Ishikawa (cell line): ENCODE measurements around the gene BTBD8.

Experiments used
- CEBPB ChIP-seq: IDR thresholded peaks from 2 replicates; pipeline ENCODE4 v1.6.1; 2012
- CREB1 ChIP-seq: IDR thresholded peaks from 2 replicates; pipeline ENCODE4 v1.6.1; 2012; ENCODE audit warnings: low read depth
- EGR1 ChIP-seq: IDR thresholded peaks from 2 replicates; pipeline ENCODE4 v1.6.1; 2012
- EP300 ChIP-seq: IDR thresholded peaks from 2 replicates; pipeline ENCODE4 v1.6.1; 2012; ENCODE audit warnings: borderline replicate concordance
- FOXM1 ChIP-seq: IDR thresholded peaks from 2 replicates; pipeline ENCODE4 v1.6.1; 2012; ENCODE audit warnings: low read depth, borderline replicate concordance
- MAX ChIP-seq: IDR thresholded peaks from 2 replicates; pipeline ENCODE4 v1.6.1; 2012
- RAD21 ChIP-seq: IDR thresholded peaks from 2 replicates; pipeline ENCODE4 v1.6.1; 2012; ENCODE audit warnings: low read depth
- TAF1 ChIP-seq: IDR thresholded peaks from 2 replicates; pipeline ENCODE4 v1.6.1; 2012; ENCODE audit warnings: low read depth, mild to moderate bottlenecking
- TCF12 ChIP-seq: IDR thresholded peaks from 2 replicates; pipeline ENCODE4 v1.6.1; 2012; ENCODE audit warnings: low read depth
- TEAD4 ChIP-seq: IDR thresholded peaks from 2 replicates; pipeline ENCODE4 v1.6.1; 2012
- YY1 ChIP-seq: IDR thresholded peaks from 2 replicates; pipeline ENCODE4 v1.6.1; 2012; ENCODE audit warnings: low read depth
- ZBTB7A ChIP-seq: IDR thresholded peaks from 2 replicates; pipeline ENCODE4 v1.6.1; 2012; ENCODE audit warnings: low read depth
- TF ChIP-seq, protein P1 (sequence below): IDR thresholded peaks from 2 replicates; pipeline ENCODE4 v1.6.1; 2012; ENCODE audit warnings: low read depth, mild to moderate bottlenecking
- TF ChIP-seq, protein P2 (sequence below): IDR thresholded peaks from 2 replicates; pipeline ENCODE4 v1.6.1; 2012

DNA sequence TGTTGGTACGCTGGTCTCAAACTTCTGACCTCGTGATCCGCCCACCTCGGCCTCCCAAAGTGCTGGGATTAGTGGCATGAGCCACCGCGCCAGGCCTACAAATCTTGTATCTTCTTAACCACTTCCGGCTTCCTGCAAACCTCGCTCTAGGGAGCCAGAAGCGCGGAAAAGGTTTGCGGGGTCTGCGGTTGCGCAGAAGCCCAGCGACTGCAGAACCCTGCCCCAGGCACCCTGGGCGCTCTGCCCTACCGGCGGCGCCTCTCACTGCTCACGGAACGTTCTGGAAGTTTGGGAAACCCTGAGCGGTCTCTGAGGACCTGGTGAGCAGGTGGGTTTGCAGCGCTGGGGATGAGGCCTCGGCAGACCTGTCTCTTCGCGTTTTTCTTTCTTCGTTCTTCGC, 137.6 kb downstream of the BTBD8 start, which contains the start of gene C1orf146:
- TF ChIP-seq, protein P1, sequence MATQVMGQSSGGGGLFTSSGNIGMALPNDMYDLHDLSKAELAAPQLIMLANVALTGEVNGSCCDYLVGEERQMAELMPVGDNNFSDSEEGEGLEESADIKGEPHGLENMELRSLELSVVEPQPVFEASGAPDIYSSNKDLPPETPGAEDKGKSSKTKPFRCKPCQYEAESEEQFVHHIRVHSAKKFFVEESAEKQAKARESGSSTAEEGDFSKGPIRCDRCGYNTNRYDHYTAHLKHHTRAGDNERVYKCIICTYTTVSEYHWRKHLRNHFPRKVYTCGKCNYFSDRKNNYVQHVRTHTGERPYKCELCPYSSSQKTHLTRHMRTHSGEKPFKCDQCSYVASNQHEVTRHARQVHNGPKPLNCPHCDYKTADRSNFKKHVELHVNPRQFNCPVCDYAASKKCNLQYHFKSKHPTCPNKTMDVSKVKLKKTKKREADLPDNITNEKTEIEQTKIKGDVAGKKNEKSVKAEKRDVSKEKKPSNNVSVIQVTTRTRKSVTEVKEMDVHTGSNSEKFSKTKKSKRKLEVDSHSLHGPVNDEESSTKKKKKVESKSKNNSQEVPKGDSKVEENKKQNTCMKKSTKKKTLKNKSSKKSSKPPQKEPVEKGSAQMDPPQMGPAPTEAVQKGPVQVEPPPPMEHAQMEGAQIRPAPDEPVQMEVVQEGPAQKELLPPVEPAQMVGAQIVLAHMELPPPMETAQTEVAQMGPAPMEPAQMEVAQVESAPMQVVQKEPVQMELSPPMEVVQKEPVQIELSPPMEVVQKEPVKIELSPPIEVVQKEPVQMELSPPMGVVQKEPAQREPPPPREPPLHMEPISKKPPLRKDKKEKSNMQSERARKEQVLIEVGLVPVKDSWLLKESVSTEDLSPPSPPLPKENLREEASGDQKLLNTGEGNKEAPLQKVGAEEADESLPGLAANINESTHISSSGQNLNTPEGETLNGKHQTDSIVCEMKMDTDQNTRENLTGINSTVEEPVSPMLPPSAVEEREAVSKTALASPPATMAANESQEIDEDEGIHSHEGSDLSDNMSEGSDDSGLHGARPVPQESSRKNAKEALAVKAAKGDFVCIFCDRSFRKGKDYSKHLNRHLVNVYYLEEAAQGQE: no peak
- no peak for TF ChIP-seq YY1
- no peak for TF ChIP-seq TEAD4
- TF ChIP-seq MAX: no peak
- TF ChIP-seq CEBPB: no peak
- TF ChIP-seq RAD21: no peak
- no peak for TF ChIP-seq EP300
- no peak for TF ChIP-seq FOXM1
- no peak for TF ChIP-seq TAF1
- TF ChIP-seq TCF12: no peak
- TF ChIP-seq, protein P2, sequence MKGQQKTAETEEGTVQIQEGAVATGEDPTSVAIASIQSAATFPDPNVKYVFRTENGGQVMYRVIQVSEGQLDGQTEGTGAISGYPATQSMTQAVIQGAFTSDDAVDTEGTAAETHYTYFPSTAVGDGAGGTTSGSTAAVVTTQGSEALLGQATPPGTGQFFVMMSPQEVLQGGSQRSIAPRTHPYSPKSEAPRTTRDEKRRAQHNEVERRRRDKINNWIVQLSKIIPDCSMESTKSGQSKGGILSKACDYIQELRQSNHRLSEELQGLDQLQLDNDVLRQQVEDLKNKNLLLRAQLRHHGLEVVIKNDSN: no peak
- no peak for TF ChIP-seq EGR1
- no peak for TF ChIP-seq CREB1
- TF ChIP-seq ZBTB7A: no peak
